ENCODE measurements around the gene ST7. TPM values are rescaled to one million over a fixed set of nuclear protein-coding genes. Genes with fewer than 3 reads are reported as not detected.
A peak's percentile ranks its signal among the peaks of the same experiment; 100 is the strongest.

Gene ST7
- polyA plus RNA-seq, 2 of the 4 experiments (the other 2 are of a cell fraction): 16.2 to 26.0 TPM

- Histone ChIP-seq H3K9me3 (no peaks in the 10 kb centered on the region), H3K27ac (no peak overlapping the region), H3K4me2 (no peak overlapping the region), H3K4me3 (no peak overlapping the region), H3K4me1 (no peaks in the 10 kb centered on the region)
- DNase-seq (ENCODE audit: low read depth in 1 of 2, low spot score in 1 of 2): no peak
- WGBS (ENCODE audit: missing lambda C conversion rate): 87% methylated on average over 3 of the region's 3 CpGs
- no peak for ATAC-seq
- CTCF ChIA-PET: interaction anchor here (0.9 to 1.3 kb wide), 2 partner anchors 51 to 165 kb away, joined by 3 read pairs; no protein-coding TSS in a partner anchor
- POLR2A ChIA-PET: no interaction called here
- no peak for FAIRE-seq
- TF ChIP-seq EP300 (IDR thresholded peaks at IDR 0.05): no peak
- TF ChIP-seq MAFK (IDR thresholded peaks at IDR 0.05; ENCODE audit: partially characterized antibody): no peak
- no peak for TF ChIP-seq ZSCAN20 (CRISPR knock-in tag; IDR thresholded peaks at IDR 0.05)
- TF ChIP-seq RARB (CRISPR knock-in tag; IDR thresholded peaks at IDR 0.05): no peak
Observed at GRCh38 chr7:117210908-117211307, 257.6 kb downstream of the ST7 start.

- DNase-seq (ENCODE audit: low read depth in 1 of 2, low spot score in 1 of 2) (no peak), ATAC-seq (no peak), FAIRE-seq (no peak)
- ChIA-PET CTCF (interaction anchor here (0.9 to 1.3 kb wide), 2 partner anchors 52 to 164 kb away, joined by 3 read pairs; no protein-coding TSS in a partner anchor), POLR2A (no interaction called here)
- no peaks in the 10 kb centered on the region for H3K9me3 ChIP-seq
- TF ChIP-seq SREBF2 (IDR thresholded peaks at IDR 0.05): no peak
- no peak for TF ChIP-seq POLR2AphosphoS2 (conservative IDR thresholded peaks at IDR 0.05; ENCODE audit: low read length)
- no peak for TF ChIP-seq FOSB (CRISPR knock-in tag; IDR thresholded peaks at IDR 0.05)
- H3K4me3 ChIP-seq: no peak overlapping the region
- no peak overlapping the region for H3K27ac ChIP-seq
- no peak overlapping the region for H3K4me2 ChIP-seq
- H3K4me1 ChIP-seq: no peaks in the 10 kb centered on the region
Observed at GRCh38 chr7:117211614-117212013, 258.3 kb downstream of the ST7 start.

GRCh38 chr7:117212969-117213877 is 259.9 kb downstream of the ST7 start:
- Histone ChIP-seq H3K4me1 (no peaks in the 10 kb centered on the region), H3K27ac (no peak overlapping the region), H3K4me3 (no peak overlapping the region), H3K9me3 (no peaks in the 10 kb centered on the region), H3K4me2 (no peak overlapping the region)
- WGBS (ENCODE audit: missing lambda C conversion rate): 63% methylated on average over 5 of the region's 5 CpGs
- FAIRE-seq: no peak
- peak; percentile 82 to 93 for ATAC-seq
- peak; percentile 38 to 68 for DNase-seq (ENCODE audit: low read depth in 1 of 2, low spot score in 1 of 2)
- CTCF ChIA-PET: interaction anchor here (0.6 to 2.0 kb wide), 26 partner anchors 9 to 359 kb away, joined by 3 to 21 read pairs (median 4); no protein-coding TSS in a partner anchor
- TF ChIP-seq HOXA7 (CRISPR knock-in tag; IDR thresholded peaks at IDR 0.05): no peak
- TF ChIP-seq RAD21 (conservative IDR thresholded peaks at IDR 0.05 in 1 of 2, IDR thresholded peaks at IDR 0.05 in 1 of 2): peak; percentile 74 to 81
- TF ChIP-seq SMC3 (IDR thresholded peaks at IDR 0.05): peak; percentile 83
- peak; percentile 75 for TF ChIP-seq CTCF (IDR thresholded peaks at IDR 0.05)
- POLR2A ChIA-PET: no interaction called here

GRCh38 chr7:117216010-117216409 is 262.7 kb downstream of the ST7 start:
- DNase-seq (ENCODE audit: low read depth in 1 of 2, low spot score in 1 of 2) (no peak), ATAC-seq (no peak), FAIRE-seq (no peak)
- H3K27ac ChIP-seq: no peak overlapping the region
- no peaks in the 10 kb centered on the region for H3K4me1 ChIP-seq
- TF ChIP-seq CHD2 (IDR thresholded peaks at IDR 0.05; ENCODE audit: low read length, partially characterized antibody) (no peak), RCOR1 (IDR thresholded peaks at IDR 0.05; ENCODE audit: low read depth, low read length) (no peak), E2F6 (IDR thresholded peaks at IDR 0.05; ENCODE audit: borderline replicate concordance, low read depth) (no peak), JUN (IDR thresholded peaks at IDR 0.05) (no peak), MAZ (IDR thresholded peaks at IDR 0.05; ENCODE audit: borderline replicate concordance, low read depth, low read length) (no peak), ZC3H11A (IDR thresholded peaks at IDR 0.05) (no peak), KDM5A (IDR thresholded peaks at IDR 0.05) (no peak), FOSL2 (IDR thresholded peaks at IDR 0.05) (no peak), FOSL2 (CRISPR knock-in tag; IDR thresholded peaks at IDR 0.05) (no peak), KDM1A (IDR thresholded peaks at IDR 0.05; ENCODE audit: low read depth) (no peak), NPAS2 (CRISPR knock-in tag; IDR thresholded peaks at IDR 0.05; ENCODE audit: borderline replicate concordance) (no peak), JUNB (IDR thresholded peaks at IDR 0.05) (no peak), POLR2AphosphoS2 (conservative IDR thresholded peaks at IDR 0.05; ENCODE audit: low read length) (no peak), GATA3 (IDR thresholded peaks at IDR 0.05; ENCODE audit: borderline replicate concordance) (no peak)
- no peak overlapping the region for H3K4me2 ChIP-seq
- POLR2A ChIA-PET: no interaction called here
- H3K4me3 ChIP-seq: no peak overlapping the region
- CTCF ChIA-PET: no interaction called here
- WGBS (ENCODE audit: missing lambda C conversion rate): 95% methylated on average over 1 of the region's 1 CpG
- no peaks in the 10 kb centered on the region for H3K9me3 ChIP-seq
